CD14-positive monocyte (primary cell): Measurements from ENCODE around the gene SIRPA. TPM values are rescaled to one million over a fixed set of nuclear protein-coding genes. Genes with fewer than 3 reads are reported as not detected.
A peak's percentile ranks its signal among the peaks of the same experiment; 100 is the strongest.

ENCODE experiments used
- DNase-seq, 3 donors: peaks; one replicate each; pipeline ENCODE4 v3.0.0-alpha.2; 2011 to 2022
- H2AFZ ChIP-seq: 2 replicates; pipeline ENCODE4 v1.6.0; 2012; ENCODE audit warnings: mild to moderate bottlenecking, low read depth, low read length, inconsistent platforms; ENCODE audit not compliant: insufficient read depth, poor library complexity, severe bottlenecking
- H3K27ac ChIP-seq, 2 donors: 1 replicate in 1 of 2; 2 replicates in 1 of 2; pipeline ENCODE4 v1.5.1; 2012 to 2013; ENCODE audit warnings: low read length in 2 of 2, control low read depth in 1 of 2, inconsistent platforms in 1 of 2, low read depth in 1 of 2, mild to moderate bottlenecking in 1 of 2
- H3K27me3 ChIP-seq, 2 donors: one replicate each; pipeline versions ENCODE4 v1.6.0 to v1.6.1; 2011 to 2013; ENCODE audit warnings: low read length in 2 of 2; ENCODE audit not compliant: control insufficient read depth in 2 of 2, insufficient read depth in 2 of 2
- H3K36me3 ChIP-seq, 2 donors: replicated peaks in 1 of 2; 1 replicate in 1 of 2; 2 replicates in 1 of 2; pipeline versions ENCODE4 v1.5.1 to v1.6.1; 2012 to 2013; ENCODE audit warnings: low read length in 2 of 2, control low read depth in 1 of 2, inconsistent platforms in 1 of 2, mild to moderate bottlenecking in 1 of 2; ENCODE audit not compliant: insufficient read depth in 2 of 2, control insufficient read depth in 1 of 2
- H3K4me1 ChIP-seq, 2 donors: 1 replicate in 1 of 2; 2 replicates in 1 of 2; pipeline versions ENCODE4 v1.5.1 to v1.6.1; 2012 to 2013; ENCODE audit warnings: low read length in 2 of 2, control low read depth in 1 of 2, inconsistent platforms in 1 of 2, mild to moderate bottlenecking in 1 of 2, moderate library complexity in 1 of 2; ENCODE audit not compliant: insufficient read depth in 2 of 2, control insufficient read depth in 1 of 2
- H3K4me2 ChIP-seq: replicated peaks from 2 replicates; pipeline ENCODE3; 2012; ENCODE audit warnings: low read length, moderate library complexity, mild to moderate bottlenecking; ENCODE audit not compliant: poor library complexity, severe bottlenecking; ENCODE audit errors: extremely low read depth
- H3K4me3 ChIP-seq, 3 experiments: fragments of 200-600 bp in 1 of 3; sonication (generic) in 1 of 3; replicated peaks in 1 of 3; 1 replicate in 2 of 3; 2 replicates in 1 of 3; pipeline ENCODE4 v1.5.1; 2011 to 2013; ENCODE audit warnings: low read length in 3 of 3, mild to moderate bottlenecking in 3 of 3, control low read depth in 2 of 3, low read depth in 2 of 3, inconsistent platforms in 1 of 3, moderate library complexity in 1 of 3
- H3K79me2 ChIP-seq: 2 replicates; pipeline ENCODE4 v1.6.0; 2012; ENCODE audit warnings: mild to moderate bottlenecking, control low read depth, inconsistent platforms, low read length, moderate library complexity; ENCODE audit not compliant: insufficient read depth
- H3K9ac ChIP-seq: 2 replicates; pipeline ENCODE4 v1.6.0; 2017; ENCODE audit warnings: low read length, mild to moderate bottlenecking; ENCODE audit not compliant: insufficient read depth, poor library complexity, severe bottlenecking
- H3K9me3 ChIP-seq, 2 donors: replicated peaks in 1 of 2; 1 replicate in 1 of 2; 2 replicates in 1 of 2; pipeline versions ENCODE4 v1.5.1 to v1.6.1; 2012 to 2013; ENCODE audit warnings: low read length in 2 of 2, control low read depth in 1 of 2; ENCODE audit not compliant: control insufficient read depth in 1 of 2, insufficient read depth in 1 of 2
- H4K20me1 ChIP-seq: 2 replicates; pipeline ENCODE4 v1.6.0; 2012; ENCODE audit warnings: mild to moderate bottlenecking, low read length, control low read depth, moderate library complexity; ENCODE audit not compliant: insufficient read depth
- H3K27ac Mint-ChIP-seq, 7 donors: one replicate each; pipeline ENCODE4 v1.8.0; 2020; ENCODE audit warnings: mild to moderate bottlenecking in 7 of 7, mixed read lengths in 7 of 7, moderate library complexity in 6 of 7, inconsistent platforms in 2 of 7
- H3K27me3 Mint-ChIP-seq, 3 donors: one replicate each; pipeline ENCODE4 v1.8.0; 2021 to 2022; ENCODE audit warnings: low read depth in 3 of 3, mild to moderate bottlenecking in 3 of 3, mixed read lengths in 3 of 3, moderate library complexity in 3 of 3, inconsistent platforms in 1 of 3
- H3K36me3 Mint-ChIP-seq, 2 donors: one replicate each; pipeline ENCODE4 v1.8.0; 2020; ENCODE audit warnings: mixed read lengths in 2 of 2, inconsistent platforms in 1 of 2, mild to moderate bottlenecking in 1 of 2
- H3K4me1 Mint-ChIP-seq: one replicate; pipeline ENCODE4 v1.8.0; 2020; ENCODE audit warnings: mild to moderate bottlenecking, mixed read lengths
- H3K4me3 Mint-ChIP-seq, 2 donors: one replicate each; pipeline ENCODE4 v1.8.0; 2020; ENCODE audit warnings: mild to moderate bottlenecking in 2 of 2, mixed read lengths in 2 of 2, moderate library complexity in 1 of 2
- H3K9me3 Mint-ChIP-seq, 7 donors: one replicate each; pipeline ENCODE4 v1.8.0; 2020 to 2022; ENCODE audit warnings: mixed read lengths in 7 of 7, mild to moderate bottlenecking in 6 of 7, moderate library complexity in 6 of 7, inconsistent platforms in 2 of 7
- WGBS: methylation state at CpG from one replicate; pipeline ENCODE4 v1.1.5; 2013; ENCODE audit warnings: missing lambda C conversion rate; ENCODE audit not compliant: insufficient coverage; 5-methylcytosine and 5-hydroxymethylcytosine counted together
- intact Hi-C, 2 donors: fragments of 100-400 bp; cut with micrococcal nuclease; formaldehyde crosslinking; loops; one replicate each; pipeline versions ENCODE4 v1.15.0 to v1.15.1; 2023
- polyA plus RNA-seq, 3 donors: library from polyadenylated mRNA; depleted of rRNA in 1 of 3; unstranded in 2 of 3; stranded (reverse) in 1 of 3; fragments of 300-500 nt in 2 of 3; fragments of >200 nt in 1 of 3; fragmentation: Illumina TruSeq in 2 of 3; gene quantifications; 1 replicate in 2 of 3; 2 replicates in 1 of 3; pipeline ENCODE4 v1.2.3, GENCODE V29; 2012 to 2021
- TF ChIP-seq, protein P1 (sequence below): fragments of 200-600 bp; IDR thresholded peaks from one replicate; pipeline ENCODE4 v1.8.0; 2022; ENCODE audit warnings: antibody characterized with exemption, mild to moderate bottlenecking

Gene SIRPA
- polyA plus RNA-seq, 3 donors, result 28.4 to 126 (median 58.3) TPM

DNA sequence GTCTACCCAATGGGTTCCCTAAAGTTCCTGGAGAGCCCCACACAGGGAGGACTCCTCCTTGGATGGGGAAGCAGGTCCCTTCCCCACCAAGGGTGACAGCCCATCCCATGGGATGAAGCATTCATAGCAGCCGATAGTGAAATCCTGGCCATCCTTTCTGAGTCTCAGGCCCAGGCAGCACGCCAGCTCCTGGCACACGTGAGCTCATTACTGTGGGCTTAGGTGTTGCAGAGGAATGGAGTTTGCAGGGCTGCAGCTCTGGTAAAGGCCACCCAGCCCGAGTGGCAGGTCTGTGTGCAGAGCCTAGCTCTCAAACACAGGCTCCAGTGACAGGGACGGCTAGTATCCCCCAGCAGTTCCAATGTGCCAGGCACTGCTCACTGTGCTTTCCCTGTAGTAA, 31.0 kb downstream of the SIRPA start:
- Histone ChIP-seq H3K9ac (no peak overlapping the region), H4K20me1 (peaks cover 100% of the 10 kb centered on the region), H2AFZ (no peak overlapping the region), H3K36me3 (peaks cover 89 to 98% of the 10 kb centered on the region in 2 donors), H3K4me3 (no peak overlapping the region), H3K79me2 (peaks cover 38% of the 10 kb centered on the region), H3K27ac (peak overlapping the region in 1 of 2 donors; percentile 52), H3K27me3 (no peaks in the 10 kb centered on the region), H3K9me3 (no peaks in the 10 kb centered on the region), H3K4me2 (no peak overlapping the region), H3K4me1 (peaks cover 4 to 12% of the 10 kb centered on the region in 2 donors)
- TF ChIP-seq, protein P1, sequence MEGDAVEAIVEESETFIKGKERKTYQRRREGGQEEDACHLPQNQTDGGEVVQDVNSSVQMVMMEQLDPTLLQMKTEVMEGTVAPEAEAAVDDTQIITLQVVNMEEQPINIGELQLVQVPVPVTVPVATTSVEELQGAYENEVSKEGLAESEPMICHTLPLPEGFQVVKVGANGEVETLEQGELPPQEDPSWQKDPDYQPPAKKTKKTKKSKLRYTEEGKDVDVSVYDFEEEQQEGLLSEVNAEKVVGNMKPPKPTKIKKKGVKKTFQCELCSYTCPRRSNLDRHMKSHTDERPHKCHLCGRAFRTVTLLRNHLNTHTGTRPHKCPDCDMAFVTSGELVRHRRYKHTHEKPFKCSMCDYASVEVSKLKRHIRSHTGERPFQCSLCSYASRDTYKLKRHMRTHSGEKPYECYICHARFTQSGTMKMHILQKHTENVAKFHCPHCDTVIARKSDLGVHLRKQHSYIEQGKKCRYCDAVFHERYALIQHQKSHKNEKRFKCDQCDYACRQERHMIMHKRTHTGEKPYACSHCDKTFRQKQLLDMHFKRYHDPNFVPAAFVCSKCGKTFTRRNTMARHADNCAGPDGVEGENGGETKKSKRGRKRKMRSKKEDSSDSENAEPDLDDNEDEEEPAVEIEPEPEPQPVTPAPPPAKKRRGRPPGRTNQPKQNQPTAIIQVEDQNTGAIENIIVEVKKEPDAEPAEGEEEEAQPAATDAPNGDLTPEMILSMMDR, result no peak
- Mint-ChIP-seq H3K36me3 (peaks cover 92 to 99% of the 10 kb centered on the region in 2 donors), H3K9me3 (no peaks in the 10 kb centered on the region), H3K4me1 (peaks cover 15% of the 10 kb centered on the region), H3K27ac (peak overlapping the region in 4 of 7 donors; percentile 21 to 75 (median 64)), H3K27me3 (peaks cover 0 to 2% (median 2%) of the 10 kb centered on the region in 3 donors), H3K4me3 (no peak overlapping the region)
- intact Hi-C loops, result loop anchor here in 1 of 2 donors (5.0 kb wide), 1 partner anchor 36 kb away; no protein-coding TSS in a partner anchor
- WGBS, result 96% methylated on average over 4 of the region's 5 CpGs
- DNase-seq, result no peak

DNA sequence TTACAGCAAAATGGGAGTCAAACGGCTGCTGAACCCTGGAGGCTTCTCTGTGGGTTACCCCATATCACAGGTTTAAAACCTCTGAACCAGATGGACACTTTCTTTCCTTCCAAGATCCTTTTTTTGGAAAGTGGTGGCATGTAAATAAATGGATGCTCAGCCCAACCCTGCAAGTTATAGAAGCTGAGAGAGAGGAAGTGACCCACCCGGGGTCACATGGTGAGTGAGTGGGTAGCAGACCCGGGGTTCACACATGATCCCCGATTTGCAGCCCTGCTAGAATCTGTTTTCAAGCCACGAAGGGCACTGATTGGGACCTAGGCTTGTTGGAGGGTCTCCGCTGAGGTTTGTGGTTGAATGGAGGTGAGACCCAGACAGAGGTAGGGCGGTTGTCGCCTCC, 32.0 kb downstream of the SIRPA start:
- H3K9me3 ChIP-seq, result no peaks in the 10 kb centered on the region
- 33% methylated on average over 6 of the region's 8 CpGs for WGBS
- Mint-ChIP-seq H3K9me3 (no peaks in the 10 kb centered on the region), H3K4me1 (peaks cover 25% of the 10 kb centered on the region), H3K27me3 (peaks cover 0 to 2% (median 2%) of the 10 kb centered on the region in 3 donors), H3K4me3 (no peak overlapping the region), H3K36me3 (peaks cover 94 to 100% of the 10 kb centered on the region in 2 donors), H3K27ac (peak overlapping the region in 6 of 7 donors; percentile 3 to 75 (median 66))
- H3K79me2 ChIP-seq, result peaks cover 38% of the 10 kb centered on the region
- no peak overlapping the region for H2AFZ ChIP-seq
- H3K27me3 ChIP-seq, result no peaks in the 10 kb centered on the region
- peaks cover 93 to 98% of the 10 kb centered on the region in 2 donors for H3K36me3 ChIP-seq
- no peak overlapping the region for H3K9ac ChIP-seq
- DNase-seq, result peak in 1 of 3 donors; percentile 37
- intact Hi-C loops, result loop anchor here in 1 of 2 donors (5.0 kb wide), 1 partner anchor 35 kb away; no protein-coding TSS in a partner anchor
- H4K20me1 ChIP-seq, result peaks cover 100% of the 10 kb centered on the region
- no peak overlapping the region for H3K4me2 ChIP-seq
- H3K4me1 ChIP-seq, result peaks cover 4 to 17% of the 10 kb centered on the region in 2 donors
- H3K4me3 ChIP-seq, result no peak overlapping the region
- TF ChIP-seq, protein P1, result no peak
- H3K27ac ChIP-seq, result peak overlapping the region in 1 of 2 donors; percentile 30
